GM12865 (cell line): ENCODE data around the gene EFCAB12.

Experiments
- DNase-seq: peaks from one replicate; pipeline ENCODE4 v3.0.0; 2010; ENCODE audit warnings: low read depth
- H3K4me3 ChIP-seq: 2 replicates; pipeline ENCODE4 v1.5.1; 2011; ENCODE audit warnings: mild to moderate bottlenecking, low read depth, low read length, control low read depth
- CTCF ChIP-seq: IDR thresholded peaks from 2 replicates; pipeline ENCODE4 v1.5.1; 2011; ENCODE audit warnings: low read length, control low read depth, low read depth, inconsistent platforms; ENCODE audit not compliant: insufficient read depth; ENCODE audit errors: missing control alignments

Gene EFCAB12

DNA sequence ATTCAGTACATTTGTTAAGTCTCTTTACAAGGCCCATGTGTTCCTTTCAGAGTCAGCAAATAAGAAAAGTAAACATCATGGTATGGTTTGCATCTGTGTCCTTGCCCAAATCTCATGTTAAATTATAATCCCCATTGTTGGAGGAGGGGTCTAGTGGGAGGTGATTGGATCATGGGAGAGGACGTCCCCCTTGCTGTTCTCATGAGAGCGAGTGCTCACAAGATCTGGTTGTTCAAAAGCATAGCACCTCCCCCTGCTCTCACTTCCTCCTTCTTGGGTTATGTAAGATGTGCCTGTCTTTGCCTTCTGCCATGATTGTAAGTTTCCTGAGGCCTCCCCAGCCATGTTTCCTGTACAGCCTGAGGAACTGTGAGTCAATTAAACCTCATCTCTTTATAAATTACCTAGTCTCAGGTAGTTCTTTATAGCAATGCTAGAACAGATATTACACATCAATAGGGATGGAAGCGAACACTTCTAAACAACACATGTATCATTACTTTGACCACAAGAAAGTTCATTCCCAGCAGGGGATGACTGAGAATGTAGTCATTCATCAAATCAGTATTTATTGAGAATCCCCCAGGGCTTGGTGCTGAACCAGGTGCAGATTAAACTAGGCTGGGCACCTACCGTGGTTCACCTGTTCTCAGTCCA is 4.1 kb downstream of the EFCAB12 start:
- peak; percentile 83 for DNase-seq
- no peak for TF ChIP-seq CTCF
- H3K4me3 ChIP-seq: no peak overlapping the region

GRCh38 chr3:129422897-129423296 is 5.5 kb downstream of the EFCAB12 start:
- H3K4me3 ChIP-seq: no peak overlapping the region
- no peak for DNase-seq
- TF ChIP-seq CTCF: no peak

- H3K4me3 ChIP-seq: no peak overlapping the region
- TF ChIP-seq CTCF: no peak
- DNase-seq: no peak
Observed at GRCh38 chr3:129421988-129422745, 6.3 kb downstream of the EFCAB12 start.

DNA sequence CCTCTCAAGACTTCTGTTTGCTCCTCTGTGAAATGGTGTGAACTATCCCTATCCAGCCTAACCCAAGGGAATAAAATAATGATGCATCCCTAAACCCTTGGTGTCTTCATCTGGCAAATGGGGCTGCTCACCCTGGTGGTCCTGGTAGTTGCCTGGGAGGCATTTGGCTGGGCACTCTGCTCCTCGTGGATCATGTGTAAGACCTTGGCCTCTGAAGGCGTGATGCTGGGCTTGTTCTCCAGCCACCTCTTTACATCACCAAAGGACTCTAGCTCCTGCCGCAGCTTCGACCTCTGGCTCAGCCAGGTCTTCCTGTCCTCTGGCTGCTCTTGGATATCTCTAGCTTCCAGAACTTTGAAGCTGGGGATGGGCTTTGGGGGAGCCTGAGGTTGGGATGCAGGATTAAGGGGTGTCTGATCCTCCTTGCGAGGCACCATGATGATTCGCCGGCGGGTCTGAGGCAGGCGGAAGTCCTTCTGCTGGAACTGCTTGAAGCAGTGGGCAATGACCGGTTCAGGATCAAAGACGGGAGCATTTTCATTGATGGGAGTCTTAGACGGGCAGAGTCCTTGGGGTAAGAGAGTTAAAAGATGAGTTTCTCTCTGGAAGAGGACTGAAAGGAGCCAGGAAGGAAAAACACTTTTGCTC is 7.1 kb downstream of the EFCAB12 start:
- no peak for DNase-seq
- no peak overlapping the region for H3K4me3 ChIP-seq
- TF ChIP-seq CTCF: no peak

- TF ChIP-seq CTCF: no peak
- DNase-seq: no peak
Observed at GRCh38 chr3:129419476-129419875, 9.0 kb downstream of the EFCAB12 start.

GRCh38 chr3:129418041-129418973 is 10.1 kb downstream of the EFCAB12 start:
- DNase-seq: no peak
- no peak for TF ChIP-seq CTCF
- H3K4me3 ChIP-seq: no peak overlapping the region

More at GRCh38 chr3:129419476-129419875, 9.0 kb downstream of the EFCAB12 start:
- H3K4me3 ChIP-seq: no peak overlapping the region
